Measurements from ENCODE around the gene LRMDA. TPM values are rescaled to one million over a fixed set of nuclear protein-coding genes. Genes with fewer than 3 reads are reported as not detected.

LRMDA gene
- total RNA-seq, 1 experiment from 2014 or later = 4.8 TPM

DNA sequence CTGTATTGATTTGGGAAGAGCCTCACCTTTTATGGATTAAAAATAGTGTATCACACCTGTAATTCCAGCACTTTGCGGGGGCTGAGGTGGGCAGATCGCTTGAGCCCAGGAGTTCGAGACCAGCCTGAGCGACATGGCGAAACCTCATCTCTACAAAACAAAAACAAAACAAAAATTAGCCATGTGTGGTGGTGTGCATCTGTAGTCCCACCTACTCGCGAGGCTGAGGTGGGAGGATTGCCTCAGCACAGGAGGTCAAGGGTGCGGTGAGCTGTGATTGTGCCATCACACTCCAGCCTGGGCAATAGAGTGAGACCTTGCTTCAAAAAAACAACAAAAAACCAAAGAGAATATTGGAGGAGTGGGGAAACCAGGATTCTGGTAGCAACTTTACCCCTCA is 79.6 kb downstream of the LRMDA start:
- no peak overlapping the region for H3K27ac ChIP-seq (ENCODE audit: low read depth, low read length)
- H3K9me2 ChIP-seq (ENCODE audit: insufficient read depth) = no peaks in the 10 kb centered on the region
- no TSS peak for BruUV-seq (replicated peaks)
- ChIA-PET POLR2A (no interaction called here), CTCF (no interaction called here), RAD21 (ENCODE audit: low non-redundant PET in 1 of 2, low total read pairs in 2 of 2, uncharacterized antibody in 2 of 2, unreplicated experiment in 2 of 2) (no interaction called here)
- no peak overlapping the region for H3K9ac ChIP-seq (ENCODE audit: low read length)
- H3K9me3 ChIP-seq (ENCODE audit: control insufficient read depth in 1 of 2, insufficient read depth in 1 of 2, low read depth in 1 of 2, low read length in 2 of 2) = no peaks in the 10 kb centered on the region
- DNase-seq (ENCODE audit: low read depth, low spot score) (no peak), ATAC-seq (no peak)
- no peaks in the 10 kb centered on the region for H3K36me3 ChIP-seq (ENCODE audit: control insufficient read depth in 1 of 2, insufficient read depth in 2 of 2, low read length in 2 of 2)
- no peak overlapping the region for H2AFZ ChIP-seq (ENCODE audit: low read depth, low read length, poor library complexity, severe bottlenecking)
- no peaks in the 10 kb centered on the region for H3K79me2 ChIP-seq (ENCODE audit: insufficient read depth, low read length)
- no peak overlapping the region for H3K4me2 ChIP-seq (ENCODE audit: low read length)
- H3K27me3 ChIP-seq (ENCODE audit: insufficient read depth, low read length) = no peaks in the 10 kb centered on the region
- H3K4me1 ChIP-seq (ENCODE audit: control insufficient read depth in 1 of 2, insufficient read depth in 2 of 2, low read length in 2 of 2) = peaks cover 0 to 7% of the 10 kb centered on the region in 2 experiments; a peak in 1 of 4 replicates
- TF ChIP-seq, protein P1, sequence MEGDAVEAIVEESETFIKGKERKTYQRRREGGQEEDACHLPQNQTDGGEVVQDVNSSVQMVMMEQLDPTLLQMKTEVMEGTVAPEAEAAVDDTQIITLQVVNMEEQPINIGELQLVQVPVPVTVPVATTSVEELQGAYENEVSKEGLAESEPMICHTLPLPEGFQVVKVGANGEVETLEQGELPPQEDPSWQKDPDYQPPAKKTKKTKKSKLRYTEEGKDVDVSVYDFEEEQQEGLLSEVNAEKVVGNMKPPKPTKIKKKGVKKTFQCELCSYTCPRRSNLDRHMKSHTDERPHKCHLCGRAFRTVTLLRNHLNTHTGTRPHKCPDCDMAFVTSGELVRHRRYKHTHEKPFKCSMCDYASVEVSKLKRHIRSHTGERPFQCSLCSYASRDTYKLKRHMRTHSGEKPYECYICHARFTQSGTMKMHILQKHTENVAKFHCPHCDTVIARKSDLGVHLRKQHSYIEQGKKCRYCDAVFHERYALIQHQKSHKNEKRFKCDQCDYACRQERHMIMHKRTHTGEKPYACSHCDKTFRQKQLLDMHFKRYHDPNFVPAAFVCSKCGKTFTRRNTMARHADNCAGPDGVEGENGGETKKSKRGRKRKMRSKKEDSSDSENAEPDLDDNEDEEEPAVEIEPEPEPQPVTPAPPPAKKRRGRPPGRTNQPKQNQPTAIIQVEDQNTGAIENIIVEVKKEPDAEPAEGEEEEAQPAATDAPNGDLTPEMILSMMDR (IDR thresholded peaks at IDR 0.05 in 2 of 3, conservative IDR thresholded peaks at IDR 0.05 in 1 of 3; ENCODE audit: borderline replicate concordance in 1 of 3, insufficient read depth in 1 of 3, low read depth in 2 of 3, low read length in 2 of 3) = no peak
- no peak for TF ChIP-seq CEBPB (IDR thresholded peaks at IDR 0.05; ENCODE audit: low read depth)
- TF ChIP-seq ZNF274 (IDR thresholded peaks at IDR 0.05; ENCODE audit: low read depth, low read length) = no peak
- TF ChIP-seq CBX3 (IDR thresholded peaks at IDR 0.05; ENCODE audit: low read depth) = no peak
- no peak for TF ChIP-seq SP1 (IDR thresholded peaks at IDR 0.05; ENCODE audit: low read depth)
- no peak for TF ChIP-seq RAD21 (IDR thresholded peaks at IDR 0.05; ENCODE audit: low read depth)
- no peak for TF ChIP-seq EZH2 (IDR thresholded peaks at IDR 0.05)
- TF ChIP-seq ZFX (IDR thresholded peaks at IDR 0.05) = no peak
- TF ChIP-seq POLR2AphosphoS5 (IDR thresholded peaks at IDR 0.05; ENCODE audit: low read depth, low read length) = no peak
- TF ChIP-seq SRF (IDR thresholded peaks at IDR 0.05; ENCODE audit: low read depth) = no peak
- TF ChIP-seq EZH2phosphoT487 (IDR thresholded peaks at IDR 0.05; ENCODE audit: borderline replicate concordance) = no peak
- no peak for TF ChIP-seq FOSL1 (IDR thresholded peaks at IDR 0.05; ENCODE audit: low read depth)
- no peak for TF ChIP-seq SIN3A (IDR thresholded peaks at IDR 0.05; ENCODE audit: low read depth)
- TF ChIP-seq, protein P2, sequence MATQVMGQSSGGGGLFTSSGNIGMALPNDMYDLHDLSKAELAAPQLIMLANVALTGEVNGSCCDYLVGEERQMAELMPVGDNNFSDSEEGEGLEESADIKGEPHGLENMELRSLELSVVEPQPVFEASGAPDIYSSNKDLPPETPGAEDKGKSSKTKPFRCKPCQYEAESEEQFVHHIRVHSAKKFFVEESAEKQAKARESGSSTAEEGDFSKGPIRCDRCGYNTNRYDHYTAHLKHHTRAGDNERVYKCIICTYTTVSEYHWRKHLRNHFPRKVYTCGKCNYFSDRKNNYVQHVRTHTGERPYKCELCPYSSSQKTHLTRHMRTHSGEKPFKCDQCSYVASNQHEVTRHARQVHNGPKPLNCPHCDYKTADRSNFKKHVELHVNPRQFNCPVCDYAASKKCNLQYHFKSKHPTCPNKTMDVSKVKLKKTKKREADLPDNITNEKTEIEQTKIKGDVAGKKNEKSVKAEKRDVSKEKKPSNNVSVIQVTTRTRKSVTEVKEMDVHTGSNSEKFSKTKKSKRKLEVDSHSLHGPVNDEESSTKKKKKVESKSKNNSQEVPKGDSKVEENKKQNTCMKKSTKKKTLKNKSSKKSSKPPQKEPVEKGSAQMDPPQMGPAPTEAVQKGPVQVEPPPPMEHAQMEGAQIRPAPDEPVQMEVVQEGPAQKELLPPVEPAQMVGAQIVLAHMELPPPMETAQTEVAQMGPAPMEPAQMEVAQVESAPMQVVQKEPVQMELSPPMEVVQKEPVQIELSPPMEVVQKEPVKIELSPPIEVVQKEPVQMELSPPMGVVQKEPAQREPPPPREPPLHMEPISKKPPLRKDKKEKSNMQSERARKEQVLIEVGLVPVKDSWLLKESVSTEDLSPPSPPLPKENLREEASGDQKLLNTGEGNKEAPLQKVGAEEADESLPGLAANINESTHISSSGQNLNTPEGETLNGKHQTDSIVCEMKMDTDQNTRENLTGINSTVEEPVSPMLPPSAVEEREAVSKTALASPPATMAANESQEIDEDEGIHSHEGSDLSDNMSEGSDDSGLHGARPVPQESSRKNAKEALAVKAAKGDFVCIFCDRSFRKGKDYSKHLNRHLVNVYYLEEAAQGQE (IDR thresholded peaks at IDR 0.05; ENCODE audit: low read depth) = no peak
- H4K20me1 ChIP-seq (ENCODE audit: insufficient read depth) = no peaks in the 10 kb centered on the region
- H3K4me3 ChIP-seq (replicated peaks in 1 of 2; ENCODE audit: low read depth in 1 of 2, low read length in 2 of 2) = no peak overlapping the region
- intact Hi-C loops (cut with micrococcal nuclease) = no loop called here

Measured in HCT116 (cell line).